Measurements from ENCODE around the gene MACF1. TPM values are rescaled to one million over a fixed set of nuclear protein-coding genes. Genes with fewer than 3 reads are reported as not detected.

MACF1 gene
- total and polyA plus RNA-seq, 2 donors from 2014 or later: 65.7 to 387 TPM

DNA sequence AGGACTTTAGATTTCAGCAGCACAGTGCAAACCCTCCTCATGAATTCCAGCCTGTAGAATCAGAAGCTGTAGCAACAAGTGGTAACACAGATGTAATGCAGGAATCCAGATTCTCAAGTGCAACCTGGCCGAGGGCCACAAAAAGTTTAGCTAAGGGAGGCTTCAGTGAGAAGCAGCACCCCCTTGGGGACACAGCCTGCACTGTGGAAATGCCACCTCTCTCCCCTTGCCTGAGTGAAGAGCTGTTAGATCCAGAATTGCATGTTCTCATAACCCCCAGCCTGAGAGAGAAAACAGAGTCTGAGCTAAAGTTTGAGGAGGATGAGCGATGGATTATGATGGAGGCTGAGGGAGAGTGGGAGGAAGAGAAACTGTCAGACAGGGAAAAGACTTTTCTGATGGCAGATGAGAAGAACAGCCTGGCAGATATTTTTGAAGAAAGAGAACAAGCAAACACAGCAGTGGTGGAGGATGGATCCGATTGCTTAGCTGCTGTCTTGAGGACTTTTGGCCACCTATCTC, 206.5 kb downstream of the MACF1 start:
- peak overlapping the region in 1 of 2 donors; percentile 49 for H3K27ac ChIP-seq (ENCODE audit: low read depth in 2 of 2, low read length in 2 of 2)
- H3K27me3 ChIP-seq (ENCODE audit: control insufficient read depth, insufficient read depth, low read length): no peaks in the 10 kb centered on the region
- H3K36me3 ChIP-seq (ENCODE audit: control insufficient read depth in 2 of 3, insufficient read depth in 3 of 3, low read length in 3 of 3): peaks cover 0 to 2% (median 2%) of the 10 kb centered on the region in 3 donors
- TF ChIP-seq, protein P1, sequence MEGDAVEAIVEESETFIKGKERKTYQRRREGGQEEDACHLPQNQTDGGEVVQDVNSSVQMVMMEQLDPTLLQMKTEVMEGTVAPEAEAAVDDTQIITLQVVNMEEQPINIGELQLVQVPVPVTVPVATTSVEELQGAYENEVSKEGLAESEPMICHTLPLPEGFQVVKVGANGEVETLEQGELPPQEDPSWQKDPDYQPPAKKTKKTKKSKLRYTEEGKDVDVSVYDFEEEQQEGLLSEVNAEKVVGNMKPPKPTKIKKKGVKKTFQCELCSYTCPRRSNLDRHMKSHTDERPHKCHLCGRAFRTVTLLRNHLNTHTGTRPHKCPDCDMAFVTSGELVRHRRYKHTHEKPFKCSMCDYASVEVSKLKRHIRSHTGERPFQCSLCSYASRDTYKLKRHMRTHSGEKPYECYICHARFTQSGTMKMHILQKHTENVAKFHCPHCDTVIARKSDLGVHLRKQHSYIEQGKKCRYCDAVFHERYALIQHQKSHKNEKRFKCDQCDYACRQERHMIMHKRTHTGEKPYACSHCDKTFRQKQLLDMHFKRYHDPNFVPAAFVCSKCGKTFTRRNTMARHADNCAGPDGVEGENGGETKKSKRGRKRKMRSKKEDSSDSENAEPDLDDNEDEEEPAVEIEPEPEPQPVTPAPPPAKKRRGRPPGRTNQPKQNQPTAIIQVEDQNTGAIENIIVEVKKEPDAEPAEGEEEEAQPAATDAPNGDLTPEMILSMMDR (IDR thresholded peaks at IDR 0.05; ENCODE audit: borderline replicate concordance, extremely low read depth, insufficient read depth): peak; percentile 67
- intact Hi-C loops (cut with DNase I): no loop called here
- peak overlapping the region; percentile 40 to 73 (median 71) for H3K9ac ChIP-seq (ENCODE audit: low read length in 3 of 3)
- H3K9me3 ChIP-seq (ENCODE audit: control insufficient read depth in 2 of 3, insufficient read depth in 1 of 3, low read length in 3 of 3): no peaks in the 10 kb centered on the region
- H3K4me1 ChIP-seq (ENCODE audit: control insufficient read depth in 2 of 3, insufficient read depth in 2 of 3, low read depth in 1 of 3, low read length in 3 of 3): peaks cover 11 to 55% (median 52%) of the 10 kb centered on the region in 3 donors
- DNase-seq: peak; percentile 73 to 94 (median 86)
- H3K4me3 ChIP-seq (ENCODE audit: low read length in 3 of 3): peak overlapping the region; percentile 67 to 79 (median 78)
- FAIRE-seq: no peak

DNA sequence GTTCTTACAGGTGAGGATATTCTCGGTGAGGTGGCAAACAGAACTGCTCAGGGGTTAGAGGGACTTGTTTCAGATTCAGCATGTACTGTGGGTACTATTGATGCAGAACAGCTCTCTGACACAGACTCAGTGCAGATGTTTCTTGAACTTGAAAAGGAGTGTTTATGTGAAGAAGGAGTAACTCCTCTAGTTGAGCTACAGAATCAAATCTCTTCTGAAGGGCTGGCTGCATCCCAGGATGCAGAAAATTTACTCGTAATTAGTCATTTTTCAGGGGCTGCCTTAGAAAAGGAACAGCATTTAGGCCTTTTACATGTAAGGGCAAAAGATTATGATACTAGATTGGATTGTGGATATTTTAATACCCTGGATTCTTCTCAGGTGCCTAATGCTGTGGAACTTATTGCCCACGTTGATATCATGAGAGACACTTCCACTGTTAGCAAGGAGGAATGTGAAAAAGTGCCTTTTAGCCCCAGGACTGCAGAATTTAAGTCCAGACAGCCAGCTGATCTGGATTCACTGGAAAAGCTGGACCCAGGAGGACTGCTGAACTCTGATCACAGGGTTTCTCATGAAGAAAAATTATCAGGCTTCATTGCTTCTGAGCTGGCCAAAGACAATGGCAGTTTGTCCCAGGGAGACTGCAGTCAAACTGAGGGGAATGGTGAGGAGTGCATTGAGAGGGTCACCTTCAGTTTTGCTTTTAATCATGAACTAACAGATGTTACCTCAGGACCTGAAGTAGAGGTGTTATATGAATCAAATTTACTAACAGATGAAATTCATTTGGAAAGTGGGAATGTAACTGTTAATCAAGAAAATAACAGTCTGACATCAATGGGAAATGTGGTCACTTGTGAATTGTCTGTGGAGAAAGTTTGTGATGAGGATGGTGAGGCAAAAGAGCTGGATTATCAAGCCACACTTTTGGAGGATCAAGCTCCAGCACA, 207.3 kb downstream of the MACF1 start:
- H3K9ac ChIP-seq (ENCODE audit: low read length in 3 of 3): peak overlapping the region; percentile 40 to 71 (median 47)
- H3K36me3 ChIP-seq (ENCODE audit: control insufficient read depth in 2 of 3, insufficient read depth in 3 of 3, low read length in 3 of 3): peaks cover 0 to 2% (median 2%) of the 10 kb centered on the region in 3 donors
- FAIRE-seq: no peak
- H3K27me3 ChIP-seq (ENCODE audit: control insufficient read depth, insufficient read depth, low read length): no peaks in the 10 kb centered on the region
- H3K4me1 ChIP-seq (ENCODE audit: control insufficient read depth in 2 of 3, insufficient read depth in 2 of 3, low read depth in 1 of 3, low read length in 3 of 3): peaks cover 10 to 54% (median 53%) of the 10 kb centered on the region in 3 donors
- H3K27ac ChIP-seq (ENCODE audit: low read depth in 2 of 2, low read length in 2 of 2): peak overlapping the region in 1 of 2 donors; percentile 30
- intact Hi-C loops (cut with DNase I): no loop called here
- DNase-seq: no peak
- no peaks in the 10 kb centered on the region for H3K9me3 ChIP-seq (ENCODE audit: control insufficient read depth in 2 of 3, insufficient read depth in 1 of 3, low read length in 3 of 3)
- TF ChIP-seq, protein P1 (IDR thresholded peaks at IDR 0.05; ENCODE audit: borderline replicate concordance, extremely low read depth, insufficient read depth): no peak
- peak overlapping the region; percentile 67 to 79 (median 78) for H3K4me3 ChIP-seq (ENCODE audit: low read length in 3 of 3)

DNA sequence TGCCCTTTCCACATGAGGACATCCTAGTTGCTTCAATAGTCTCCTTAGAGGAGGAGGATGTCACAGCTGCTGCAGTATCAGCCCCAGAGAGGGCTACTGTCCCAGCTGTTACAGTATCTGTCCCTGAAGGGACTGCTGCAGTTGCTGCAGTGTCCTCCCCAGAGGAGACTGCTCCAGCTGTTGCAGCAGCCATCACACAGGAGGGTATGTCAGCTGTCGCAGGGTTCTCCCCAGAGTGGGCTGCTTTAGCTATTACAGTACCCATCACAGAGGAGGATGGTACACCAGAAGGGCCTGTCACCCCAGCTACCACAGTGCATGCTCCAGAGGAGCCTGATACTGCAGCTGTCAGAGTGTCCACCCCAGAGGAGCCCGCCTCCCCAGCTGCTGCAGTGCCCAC, 208.4 kb downstream of the MACF1 start:
- Histone ChIP-seq H3K9ac (ENCODE audit: low read length in 3 of 3) (peak overlapping the region in 1 of 3 donors; percentile 54), H3K36me3 (ENCODE audit: control insufficient read depth in 2 of 3, insufficient read depth in 3 of 3, low read length in 3 of 3) (peaks cover 0 to 2% (median 2%) of the 10 kb centered on the region in 3 donors), H3K27ac (ENCODE audit: low read depth in 2 of 2, low read length in 2 of 2) (no peak overlapping the region), H3K4me1 (ENCODE audit: control insufficient read depth in 2 of 3, insufficient read depth in 2 of 3, low read depth in 1 of 3, low read length in 3 of 3) (peaks cover 6 to 48% (median 44%) of the 10 kb centered on the region in 3 donors), H3K4me3 (ENCODE audit: low read length in 3 of 3) (peak overlapping the region in 1 of 3 donors; percentile 67), H3K9me3 (ENCODE audit: control insufficient read depth in 2 of 3, insufficient read depth in 1 of 3, low read length in 3 of 3) (no peaks in the 10 kb centered on the region), H3K27me3 (ENCODE audit: control insufficient read depth, insufficient read depth, low read length) (no peaks in the 10 kb centered on the region)
- FAIRE-seq (no peak), DNase-seq (no peak)
- TF ChIP-seq, protein P1 (IDR thresholded peaks at IDR 0.05; ENCODE audit: borderline replicate concordance, extremely low read depth, insufficient read depth): no peak
- intact Hi-C loops (cut with DNase I): no loop called here

Data from kidney (tissue), 14 donors.